ENCODE data around the gene PAM16. TPM values are rescaled to one million over a fixed set of nuclear protein-coding genes. Genes with fewer than 3 reads are reported as not detected.

PAM16 gene
- total RNA-seq, 1 experiment from 2014 or later = 104 TPM

- TF ChIP-seq TCF7L2 (IDR thresholded peaks at IDR 0.05; ENCODE audit: low read depth, low read length) = no peak
- TF ChIP-seq, protein P1, sequence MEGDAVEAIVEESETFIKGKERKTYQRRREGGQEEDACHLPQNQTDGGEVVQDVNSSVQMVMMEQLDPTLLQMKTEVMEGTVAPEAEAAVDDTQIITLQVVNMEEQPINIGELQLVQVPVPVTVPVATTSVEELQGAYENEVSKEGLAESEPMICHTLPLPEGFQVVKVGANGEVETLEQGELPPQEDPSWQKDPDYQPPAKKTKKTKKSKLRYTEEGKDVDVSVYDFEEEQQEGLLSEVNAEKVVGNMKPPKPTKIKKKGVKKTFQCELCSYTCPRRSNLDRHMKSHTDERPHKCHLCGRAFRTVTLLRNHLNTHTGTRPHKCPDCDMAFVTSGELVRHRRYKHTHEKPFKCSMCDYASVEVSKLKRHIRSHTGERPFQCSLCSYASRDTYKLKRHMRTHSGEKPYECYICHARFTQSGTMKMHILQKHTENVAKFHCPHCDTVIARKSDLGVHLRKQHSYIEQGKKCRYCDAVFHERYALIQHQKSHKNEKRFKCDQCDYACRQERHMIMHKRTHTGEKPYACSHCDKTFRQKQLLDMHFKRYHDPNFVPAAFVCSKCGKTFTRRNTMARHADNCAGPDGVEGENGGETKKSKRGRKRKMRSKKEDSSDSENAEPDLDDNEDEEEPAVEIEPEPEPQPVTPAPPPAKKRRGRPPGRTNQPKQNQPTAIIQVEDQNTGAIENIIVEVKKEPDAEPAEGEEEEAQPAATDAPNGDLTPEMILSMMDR (IDR thresholded peaks at IDR 0.05) = no peak
- TF ChIP-seq POLR2AphosphoS5 (IDR thresholded peaks at IDR 0.05; ENCODE audit: low read depth, low read length) = no peak
- TF ChIP-seq REST (IDR thresholded peaks at IDR 0.05; ENCODE audit: insufficient read depth in 1 of 2, low read depth in 2 of 2, low read length in 1 of 2) = no peak
- TF ChIP-seq SIN3A (IDR thresholded peaks at IDR 0.05; ENCODE audit: borderline replicate concordance, insufficient read depth, low read depth, low read length) = no peak
- H3K27ac ChIP-seq (ENCODE audit: low read length) = no peak overlapping the region
- intact Hi-C loops (cut with micrococcal nuclease; ENCODE audit: unreplicated experiment) = no loop called here
- no peak overlapping the region for H3K4me3 ChIP-seq (ENCODE audit: low read depth in 2 of 2, low read length in 2 of 2)
- no peaks in the 10 kb centered on the region for H3K9me3 ChIP-seq (ENCODE audit: control insufficient read depth, insufficient read depth, low read depth, low read length)
- BruUV-seq (replicated peaks) = no TSS peak
- ATAC-seq (no peak), DNase-seq (ENCODE audit: low read depth, low spot score) (no peak)
- CTCF ChIA-PET = no interaction called here
- H3K4me1 ChIP-seq (ENCODE audit: control insufficient read depth, insufficient read depth, low read length) = peaks cover 51% of the 10 kb centered on the region
- in situ Hi-C loops (cut with HindIII; ENCODE audit: low pct_unique_long_range_greater_than_20kb, low sequenced_read_pairs) = no loop called here
- no peaks in the 10 kb centered on the region for H3K36me3 ChIP-seq (ENCODE audit: control insufficient read depth, insufficient read depth, low read length)
- POLR2A ChIA-PET = no interaction called here
- H3K27me3 ChIP-seq (ENCODE audit: control insufficient read depth, insufficient read depth, low read length) = no peaks in the 10 kb centered on the region
Observed at GRCh38 chr16:4347010-4347409, 4.1 kb downstream of the PAM16 start.

GRCh38 chr16:4345836-4346781 lies 5.0 kb downstream of the PAM16 start:
- BruUV-seq (replicated peaks) = no TSS peak
- no peaks in the 10 kb centered on the region for H3K27me3 ChIP-seq (ENCODE audit: control insufficient read depth, insufficient read depth, low read length)
- no peak for DNase-seq (ENCODE audit: low read depth, low spot score)
- in situ Hi-C loops (cut with HindIII; ENCODE audit: low pct_unique_long_range_greater_than_20kb, low sequenced_read_pairs) (no loop called here), intact Hi-C loops (cut with micrococcal nuclease; ENCODE audit: unreplicated experiment) (no loop called here)
- peaks cover 54% of the 10 kb centered on the region for H3K4me1 ChIP-seq (ENCODE audit: control insufficient read depth, insufficient read depth, low read length)
- ChIA-PET POLR2A (interaction anchor here (0.6 to 1.4 kb wide), 3 partner anchors 23 to 75 kb away, joined by 3 to 7 read pairs (median 3); no protein-coding TSS in a partner anchor), CTCF (interaction anchor here (0.6 kb wide), 2 partner anchors 57 to 245 kb away, joined by 3 to 4 read pairs; no protein-coding TSS in a partner anchor)
- H3K36me3 ChIP-seq (ENCODE audit: control insufficient read depth, insufficient read depth, low read length) = no peaks in the 10 kb centered on the region
- no peaks in the 10 kb centered on the region for H3K9me3 ChIP-seq (ENCODE audit: control insufficient read depth, insufficient read depth, low read depth, low read length)
- peak overlapping the region in 1 of 2 experiments; percentile 37; a peak in 1 of 4 replicates for H3K4me3 ChIP-seq (ENCODE audit: low read depth in 2 of 2, low read length in 2 of 2)
- peak overlapping the region; percentile 40; the same call in 1 of the 2 replicates for H3K27ac ChIP-seq (ENCODE audit: low read length)
- peak; percentile 31 for ATAC-seq
- no peak for TF ChIP-seq REST (IDR thresholded peaks at IDR 0.05; ENCODE audit: insufficient read depth in 1 of 2, low read depth in 2 of 2, low read length in 1 of 2)
- TF ChIP-seq TCF7L2 (IDR thresholded peaks at IDR 0.05; ENCODE audit: low read depth, low read length) = 0 out of 2 replicates have a peak, but pooled peaks have one; percentile 18

Data from Panc1 (cell line).